Ishikawa (cell line): Measurements from ENCODE around the gene KRTAP10-4.

ENCODE experiments used
- CEBPB ChIP-seq: IDR thresholded peaks from 2 replicates; pipeline ENCODE4 v1.6.1; 2012
- CREB1 ChIP-seq: IDR thresholded peaks from 2 replicates; pipeline ENCODE4 v1.6.1; 2012; ENCODE audit warnings: low read depth
- EP300 ChIP-seq: IDR thresholded peaks from 2 replicates; pipeline ENCODE4 v1.6.1; 2012; ENCODE audit warnings: borderline replicate concordance
- FOXM1 ChIP-seq: IDR thresholded peaks from 2 replicates; pipeline ENCODE4 v1.6.1; 2012; ENCODE audit warnings: low read depth, borderline replicate concordance
- NFIC ChIP-seq: IDR thresholded peaks from 2 replicates; pipeline ENCODE4 v1.6.1; 2012
- USF1 ChIP-seq: IDR thresholded peaks from 2 replicates; pipeline ENCODE4 v1.6.1; 2012
- YY1 ChIP-seq: IDR thresholded peaks from 2 replicates; pipeline ENCODE4 v1.6.1; 2012; ENCODE audit warnings: low read depth

GRCh38 chr21:44533121-44533890 is 40.2 kb upstream of the KRTAP10-4 start:
- TF ChIP-seq NFIC (no peak), CREB1 (no peak), YY1 (no peak), FOXM1 (no peak), EP300 (no peak), CEBPB (no peak), USF1 (no peak)
